ENCODE measurements around the gene KRT16.

DNA sequence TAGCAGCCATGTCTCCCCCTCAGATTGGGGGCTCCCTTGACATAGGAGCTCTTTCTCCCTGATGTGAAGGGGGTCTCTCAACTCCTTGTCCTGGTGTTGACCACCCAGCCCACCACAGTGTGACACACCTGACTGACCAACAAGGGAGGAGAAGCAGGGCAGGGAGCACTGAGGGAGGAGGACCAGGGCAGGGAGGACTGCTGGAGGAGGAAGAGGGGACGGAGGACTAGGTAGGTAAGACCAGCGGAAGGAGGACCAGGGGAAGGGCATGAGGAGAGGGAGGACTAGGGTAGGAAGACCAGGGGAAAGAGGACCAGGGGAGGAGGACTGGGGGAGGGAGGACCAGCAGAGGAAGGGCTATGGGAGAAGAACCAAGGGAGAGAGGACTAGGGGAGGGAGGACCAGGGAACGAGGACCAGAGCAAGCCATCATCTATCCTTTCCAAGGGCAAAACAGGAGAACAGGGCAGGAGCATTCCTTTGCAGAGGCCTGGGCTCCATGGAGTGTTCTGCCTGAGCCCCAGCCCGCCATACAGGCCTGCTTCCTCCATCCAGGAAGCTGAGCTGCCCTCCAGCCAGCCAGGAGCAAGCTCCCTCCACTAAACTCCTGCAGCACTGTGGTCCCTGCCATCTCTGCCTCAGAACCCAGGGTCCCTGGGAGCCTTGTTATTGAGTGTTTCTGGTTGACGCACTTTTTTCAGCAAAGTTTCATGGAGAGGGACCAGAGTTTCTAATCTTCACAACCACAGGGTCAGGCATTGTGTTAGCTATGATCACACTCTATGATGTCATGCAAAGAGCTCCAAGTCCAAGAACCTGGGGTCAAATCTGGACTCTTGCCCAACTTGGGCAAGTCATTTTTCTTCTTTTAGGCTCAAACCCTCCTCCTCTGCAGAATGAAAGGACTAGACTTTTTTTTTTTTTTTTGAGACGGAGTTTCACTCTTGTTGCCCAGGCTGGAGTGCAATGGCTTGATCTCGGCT lies 27.2 kb upstream of the KRT16 start:
- no peak for TF ChIP-seq CTCF (IDR thresholded peaks at IDR 0.05)
- TF ChIP-seq POLR2A (IDR thresholded peaks at IDR 0.05), result no peak
- TF ChIP-seq EP300 (IDR thresholded peaks at IDR 0.05), result no peak
- no peak for TF ChIP-seq POLR2AphosphoS5 (IDR thresholded peaks at IDR 0.05)
